HepG2 (cell line): ENCODE data around the gene EEPD1. TPM values are rescaled to one million over a fixed set of nuclear protein-coding genes. Genes with fewer than 3 reads are reported as not detected.

Experiments used
- ATAC-seq: fragments of 200-7000 bp; cut with Tn5 transposase; 3 replicates; pipeline ENCODE4 v1.9.1; 2020; ENCODE audit warnings: mild to moderate bottlenecking, moderate library complexity
- BruUV-seq: library from RNA; stranded (reverse); fragments of 400-500 nt; replicated peaks from 2 replicates; lab custom pipeline; 2021; lab: Mats Ljungman, UMichigan
- CTCF ChIA-PET: fragments of 300-600 bp; formaldehyde crosslinking; extraction: SDS; loops from one replicate; lab custom pipeline; 2021; ENCODE audit warnings: low total read pairs, inconsistent platforms, low intra/inter-chr PET ratio; lab: Yijun Ruan, JAX
- POLR2A ChIA-PET: fragments of 350-600 bp; sonication (Branson Sonifier 250); formaldehyde crosslinking; loops from one replicate; lab custom pipeline; 2020; ENCODE audit warnings: antibody characterized with exemption, inconsistent platforms; lab: Yijun Ruan, JAX
- DNase-seq: peaks from one replicate; pipeline ENCODE4 v3.0.0-alpha.2; 2015; ENCODE audit warnings: low spot score
- FAIRE-seq: peaks from 3 replicates; lab custom pipeline; 2011; peaks lifted over from hg19 to GRCh38; lab: Jason Lieb, UNC
- H2AFZ ChIP-seq: one replicate; pipeline ENCODE4 v1.6.1; 2011; ENCODE audit warnings: low read length, inconsistent platforms
- H3K27ac ChIP-seq: fragments of 300-600 bp; 3 replicates; pipeline ENCODE4 v1.8.0; 2011; ENCODE audit warnings: mixed run types, mild to moderate bottlenecking, mixed read lengths, low read length, inconsistent platforms; ENCODE audit not compliant: insufficient read depth; ENCODE audit errors: extremely low read length
- H3K27me3 ChIP-seq, 2 experiments: fragments of 200-600 bp in 1 of 2; 2 replicates in 1 of 2; 3 replicates in 1 of 2; pipeline versions ENCODE4 v1.6.0 to v1.8.0; 2011; ENCODE audit warnings: low read length in 2 of 2, mild to moderate bottlenecking in 2 of 2, moderate library complexity in 2 of 2, inconsistent platforms in 1 of 2; ENCODE audit not compliant: insufficient read depth in 2 of 2, control insufficient read depth in 1 of 2
- H3K36me3 ChIP-seq, 2 experiments: fragments of 200-600 bp in 1 of 2; replicated peaks in 1 of 2; 2 replicates in 1 of 2; 3 replicates in 1 of 2; pipeline versions ENCODE4 v1.5.1 to v1.8.0; 2011; ENCODE audit warnings: low read length in 2 of 2, inconsistent platforms in 1 of 2; ENCODE audit not compliant: insufficient read depth in 2 of 2, control insufficient read depth in 1 of 2
- H3K4me1 ChIP-seq: 2 replicates; pipeline ENCODE4 v1.5.1; 2012; ENCODE audit warnings: low read length, inconsistent platforms; ENCODE audit not compliant: insufficient read depth
- H3K4me2 ChIP-seq: 2 replicates; pipeline ENCODE4 v1.6.0; 2011; ENCODE audit warnings: low read depth, low read length, inconsistent platforms
- H3K4me3 ChIP-seq, 3 experiments: fragments of 200-600 bp in 1 of 3; sonication (generic), shearing (Covaris generic) in 1 of 3; replicated peaks in 1 of 3; 2 replicates each; pipeline ENCODE4 v1.5.1; 2011 to 2016; ENCODE audit warnings: low read length in 3 of 3, inconsistent platforms in 2 of 3, low read depth in 2 of 3, mild to moderate bottlenecking in 2 of 3, control low read depth in 1 of 3, mixed read lengths in 1 of 3; ENCODE audit not compliant: insufficient read depth in 1 of 3
- H3K79me2 ChIP-seq: one replicate; pipeline ENCODE4 v1.6.1; 2011; ENCODE audit warnings: low read length, inconsistent platforms; ENCODE audit not compliant: insufficient read depth
- H3K9ac ChIP-seq: 2 replicates; pipeline ENCODE4 v1.6.0; 2011; ENCODE audit warnings: mild to moderate bottlenecking, low read depth, low read length, inconsistent platforms; ENCODE audit not compliant: insufficient read depth
- H3K9me3 ChIP-seq: 2 replicates; pipeline ENCODE4 v1.5.1; 2012; ENCODE audit warnings: mild to moderate bottlenecking, low read length
- H4K20me1 ChIP-seq: 2 replicates; pipeline ENCODE4 v1.6.0; 2011; ENCODE audit warnings: inconsistent platforms, mild to moderate bottlenecking, low read length, moderate library complexity; ENCODE audit not compliant: insufficient read depth
- CEBPB ChIP-seq: IDR thresholded peaks from 2 replicates; pipeline ENCODE4 v1.6.1; 2011; ENCODE audit warnings: low read depth, low read length, improper control_type of control experiment, borderline replicate concordance
- KAT7 ChIP-seq: IDR thresholded peaks from 2 replicates; pipeline ENCODE4 v1.6.1; 2018; ENCODE audit warnings: borderline replicate concordance, missing compliant biosample characterization
- TSC22D2 ChIP-seq: sonication (generic); formaldehyde crosslinking; IDR thresholded peaks from 2 replicates; pipeline ENCODE4 v1.5.1; 2020; ENCODE audit warnings: missing genetic modification reagents, mild to moderate bottlenecking, borderline replicate concordance
- ZNF34 ChIP-seq: sonication (generic); formaldehyde crosslinking; IDR thresholded peaks from 2 replicates; pipeline ENCODE4 v1.4.0; 2020; ENCODE audit warnings: mild to moderate bottlenecking, missing genetic modification reagents, borderline replicate concordance
- ZNF75D ChIP-seq: sonication (generic); formaldehyde crosslinking; IDR thresholded peaks from 2 replicates; pipeline ENCODE4 v1.8.1; 2023; ENCODE audit warnings: missing genetic modification reagents, mild to moderate bottlenecking, borderline replicate concordance
- ZSCAN5A ChIP-seq: sonication (generic); formaldehyde crosslinking; IDR thresholded peaks from 2 replicates; pipeline ENCODE4 v1.8.0; 2022; ENCODE audit warnings: mild to moderate bottlenecking, missing genetic modification reagents, borderline replicate concordance
- WGBS: methylation state at CpG from one replicate; pipeline ENCODE4 v1.1.6; 2017; ENCODE audit warnings: low lambda C conversion rate; 5-methylcytosine and 5-hydroxymethylcytosine counted together
- in situ Hi-C: cut with HindIII; loops from 2 replicates; pipeline ENCODE4 v1.10.0; 2017; ENCODE audit warnings: low pct_unique_long_range_greater_than_20kb; ENCODE audit not compliant: extremely low pct_ligation_motif_present
- intact Hi-C: fragments of 100-400 bp; cut with micrococcal nuclease; formaldehyde crosslinking; loops from one replicate; pipeline ENCODE4 v1.10.0; 2022; ENCODE audit not compliant: unreplicated experiment
- polyA plus RNA-seq, 8 experiments: library from polyadenylated mRNA; depleted of rRNA in 3 of 8; stranded (reverse) in 7 of 8; unstranded in 1 of 8; fragments of >200 nt; fragmentation: Illumina TruSeq in 4 of 8; extraction: Trizol in 4 of 8; gene quantifications; 2 replicates each; pipeline versions ENCODE4 v1.2.1 to v1.2.3, GENCODE V29; 2011 to 2016; ENCODE audit warnings: low read depth in 4 of 8, missing spikeins in 1 of 8, mixed read lengths in 1 of 8; ENCODE audit not compliant: insufficient read depth in 1 of 8
- total RNA-seq, 5 experiments: library from RNA; depleted of rRNA; stranded (reverse); fragments of >200 nt; fragmentation: Illumina TruSeq; extraction: Trizol; gene quantifications; 2 replicates each; pipeline ENCODE4 v1.2.3, GENCODE V29; 2016; ENCODE audit warnings: low read depth in 1 of 5

The EEPD1 gene
- total and polyA plus RNA-seq, 2 of the 13 experiments (the other 11 are each of a cell fraction or from before 2014, with no cell fraction given), result 10.1 to 16.4 TPM

- H3K4me3 ChIP-seq, result no peak overlapping the region
- ATAC-seq (no peak), DNase-seq (no peak), FAIRE-seq (no peak)
- in situ Hi-C loops (no loop called here), intact Hi-C loops (no loop called here)
- peak overlapping the region; percentile 15; the same call in 1 of the 2 replicates for H3K4me2 ChIP-seq
- H3K79me2 ChIP-seq, result peaks cover 8% of the 10 kb centered on the region
- BruUV-seq, result no TSS peak
- peaks cover 23% of the 10 kb centered on the region for H3K4me1 ChIP-seq
- H3K9me3 ChIP-seq, result no peaks in the 10 kb centered on the region
- WGBS, result 70% methylated on average over 1 of the region's 1 CpG
- POLR2A ChIA-PET, result interaction anchor here (0.6 to 1.2 kb wide), 2 partner anchors 58 to 67 kb away, joined by 3 read pairs; no protein-coding TSS in a partner anchor
- TF ChIP-seq KAT7 (CRISPR knock-in tag) (no peak), ZNF34 (CRISPR knock-in tag) (no peak), TSC22D2 (CRISPR knock-in tag) (no peak), ZNF75D (CRISPR knock-in tag) (no peak), CEBPB (no peak), ZSCAN5A (CRISPR knock-in tag) (no peak)
- H4K20me1 ChIP-seq, result 0 out of 2 replicates have a peak, but pooled peaks cover 5% of the 10 kb centered on the region
- no peak overlapping the region for H2AFZ ChIP-seq
- H3K27ac ChIP-seq, result no peak overlapping the region
- H3K36me3 ChIP-seq, result peaks cover 3 to 8% of the 10 kb centered on the region in 2 experiments; a peak in 4 of 5 replicates
- CTCF ChIA-PET, result no interaction called here
- H3K27me3 ChIP-seq, result no peaks in the 10 kb centered on the region
- H3K9ac ChIP-seq, result no peak overlapping the region
Measured at GRCh38 chr7:36232555-36232954, 79.5 kb downstream of the EEPD1 start.
